ENCODE measurements around the gene C1QTNF12.

DNA sequence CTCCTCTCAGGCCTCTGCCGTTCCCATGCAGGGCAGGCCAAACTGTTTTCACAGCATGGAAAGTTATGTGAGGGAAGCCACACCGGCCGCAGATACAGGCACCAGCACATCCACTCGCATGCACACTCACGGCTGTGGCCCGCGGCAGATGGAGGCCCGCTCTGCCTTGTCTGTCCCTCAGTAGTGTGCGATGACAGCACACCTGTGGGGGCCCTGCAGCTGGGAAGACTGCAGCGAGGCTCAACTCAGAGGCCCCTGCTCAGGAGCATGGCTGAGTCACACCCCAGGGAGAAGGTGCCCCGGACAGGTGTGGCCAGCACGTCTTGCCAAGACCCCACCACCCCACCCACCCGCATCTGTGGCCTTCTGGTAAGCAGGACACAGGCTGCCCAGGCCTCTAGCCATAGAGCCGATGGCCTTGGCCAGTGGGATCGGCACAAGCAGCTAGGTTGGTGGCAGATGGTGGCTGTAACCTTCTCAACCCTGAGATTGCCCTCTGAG, 28.5 kb upstream of the C1QTNF12 start:
- no peak for TF ChIP-seq GABPA (IDR thresholded peaks at IDR 0.05; ENCODE audit: low read depth)
- TF ChIP-seq, protein P1, sequence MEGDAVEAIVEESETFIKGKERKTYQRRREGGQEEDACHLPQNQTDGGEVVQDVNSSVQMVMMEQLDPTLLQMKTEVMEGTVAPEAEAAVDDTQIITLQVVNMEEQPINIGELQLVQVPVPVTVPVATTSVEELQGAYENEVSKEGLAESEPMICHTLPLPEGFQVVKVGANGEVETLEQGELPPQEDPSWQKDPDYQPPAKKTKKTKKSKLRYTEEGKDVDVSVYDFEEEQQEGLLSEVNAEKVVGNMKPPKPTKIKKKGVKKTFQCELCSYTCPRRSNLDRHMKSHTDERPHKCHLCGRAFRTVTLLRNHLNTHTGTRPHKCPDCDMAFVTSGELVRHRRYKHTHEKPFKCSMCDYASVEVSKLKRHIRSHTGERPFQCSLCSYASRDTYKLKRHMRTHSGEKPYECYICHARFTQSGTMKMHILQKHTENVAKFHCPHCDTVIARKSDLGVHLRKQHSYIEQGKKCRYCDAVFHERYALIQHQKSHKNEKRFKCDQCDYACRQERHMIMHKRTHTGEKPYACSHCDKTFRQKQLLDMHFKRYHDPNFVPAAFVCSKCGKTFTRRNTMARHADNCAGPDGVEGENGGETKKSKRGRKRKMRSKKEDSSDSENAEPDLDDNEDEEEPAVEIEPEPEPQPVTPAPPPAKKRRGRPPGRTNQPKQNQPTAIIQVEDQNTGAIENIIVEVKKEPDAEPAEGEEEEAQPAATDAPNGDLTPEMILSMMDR (IDR thresholded peaks at IDR 0.05; ENCODE audit: insufficient read depth, low read length): no peak

All from HL-60 (cell line).